Dermis blood vessel endothelial cell (primary cell): Measurements from ENCODE around the gene KLF18. TPM values are rescaled to one million over a fixed set of nuclear protein-coding genes. Genes with fewer than 3 reads are reported as not detected.
A peak's percentile ranks its signal among the peaks of the same experiment; 100 is the strongest.
"Not testable (repeated sequence)": the region's sequence is repeated elsewhere in the genome, so short reads cannot be mapped to it uniquely, and the experiment has no call there.

ENCODE experiments used
- DNase-seq: peaks from one replicate; pipeline ENCODE4 v3.0.0; 2010
- total RNA-seq: library from RNA; depleted of rRNA; stranded (reverse); fragments of >200 nt; gene quantifications from 2 replicates; pipeline ENCODE4 v1.2.3, GENCODE V29; 2014

Gene KLF18
- total RNA-seq, 1 donor from 2014 or later, result not detected

GRCh38 chr1:44119525-44119924 is 21.9 kb downstream of the KLF18 start:
- no peak for DNase-seq

DNA sequence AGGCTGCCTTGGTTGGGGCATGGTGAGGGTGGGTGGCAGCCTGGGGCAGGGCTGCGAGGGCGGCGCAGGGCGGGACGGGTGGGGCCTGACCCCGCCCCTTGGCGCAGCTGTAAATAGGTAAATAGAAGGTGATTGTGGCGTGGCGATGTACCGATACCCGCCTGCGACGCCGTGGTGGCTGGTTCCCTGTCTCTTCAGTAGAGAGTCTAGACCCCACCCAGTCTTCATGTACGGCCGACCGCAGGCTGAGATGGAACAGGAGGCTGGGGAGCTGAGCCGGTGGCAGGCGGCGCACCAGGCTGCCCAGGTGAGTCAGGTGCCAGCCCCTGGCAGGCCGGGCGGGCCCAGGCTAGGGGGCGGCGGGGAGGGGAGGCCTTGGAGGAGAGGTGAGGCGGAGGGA is 22.7 kb downstream of the KLF18 start, which contains the start of gene KLF17:
KLF17 (plus strand) TSS at position 140 of the 400 bp plus-strand sequence; CDS start at position 227, 87 bp downstream.
- DNase-seq, result no peak

DNA sequence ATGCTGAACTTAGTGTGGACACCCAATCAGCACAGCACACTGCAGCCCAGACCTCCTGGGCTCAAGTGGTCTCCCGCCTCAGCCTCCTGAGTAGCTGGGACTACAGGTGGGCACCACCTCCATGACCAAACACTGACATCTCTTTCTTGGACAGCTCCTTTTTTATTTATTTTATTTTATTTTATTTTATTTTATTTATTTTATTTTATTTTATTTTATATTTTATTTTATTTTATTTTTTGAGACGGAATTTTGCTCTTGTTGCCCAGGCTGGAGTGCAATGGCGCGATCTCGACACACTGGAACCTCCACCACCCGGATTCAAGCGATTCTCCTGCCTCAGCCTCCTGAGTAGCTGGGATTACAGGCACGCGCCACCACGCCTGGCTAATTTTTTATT is 24.2 kb downstream of the KLF18 start:
- DNase-seq, result not testable (repeated sequence)

DNA sequence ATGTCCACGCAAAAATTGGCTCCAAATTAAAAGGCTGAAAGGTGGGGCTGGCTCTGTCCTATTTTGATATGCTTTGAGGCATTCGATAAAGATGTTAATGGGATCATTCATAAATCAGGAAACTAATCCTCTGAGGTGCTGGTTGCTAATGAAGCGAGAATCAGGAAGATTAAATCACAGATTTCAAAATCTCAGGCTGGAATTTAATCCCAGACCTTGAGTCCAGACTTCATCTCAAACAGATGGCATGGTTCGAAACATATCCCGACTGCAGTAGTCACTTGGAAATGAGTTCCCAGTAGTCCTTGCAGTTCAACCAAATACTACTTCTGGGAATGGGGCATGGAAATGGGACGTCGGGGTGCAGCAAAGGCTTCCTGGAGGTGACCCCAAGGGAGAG is 27.3 kb downstream of the KLF18 start:
- no peak for DNase-seq

DNA sequence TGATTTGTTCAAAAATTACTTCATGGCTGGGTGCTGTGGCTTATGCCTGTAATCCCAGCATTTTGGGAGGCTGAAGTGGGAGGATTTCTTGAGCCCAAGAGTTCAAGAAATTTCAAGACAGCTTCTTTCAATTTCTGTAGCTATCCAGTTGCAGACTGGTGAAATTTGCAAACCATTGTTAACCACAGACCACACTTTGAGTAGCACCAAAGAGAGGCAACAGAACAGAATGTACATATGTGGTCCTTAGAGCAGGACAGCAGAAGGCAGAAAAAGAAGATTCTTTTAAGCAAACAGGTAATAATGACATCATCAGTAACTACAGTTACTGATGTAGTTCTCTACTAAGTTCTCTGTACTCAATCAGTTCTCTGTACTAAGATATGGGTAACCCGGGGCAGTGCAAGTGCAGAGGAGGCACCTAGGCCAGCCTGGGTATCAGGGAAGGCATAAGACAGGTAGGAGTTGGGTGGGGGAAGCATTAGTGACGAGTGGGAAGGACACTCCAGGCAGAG is 28.3 kb downstream of the KLF18 start:
- DNase-seq, result no peak

DNA sequence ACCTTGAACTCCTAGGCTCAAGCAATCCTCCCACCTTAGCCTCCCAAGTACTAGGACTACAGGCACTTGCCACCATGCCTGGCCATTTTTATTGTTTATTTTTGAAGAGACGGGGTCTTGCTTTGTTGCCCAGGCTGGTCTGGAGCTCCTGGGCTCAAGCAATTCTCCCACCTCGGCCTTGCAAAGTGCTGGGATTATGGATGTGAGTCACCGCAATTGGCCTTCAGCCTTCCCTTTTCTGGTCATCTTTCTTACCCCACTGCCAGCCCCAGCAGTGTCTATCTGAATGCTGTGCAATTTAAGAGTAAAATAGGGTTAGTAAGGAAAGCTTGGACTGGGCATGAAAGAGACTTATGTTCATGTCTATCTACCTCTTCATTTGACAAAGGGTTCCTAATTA is 28.9 kb downstream of the KLF18 start:
- no peak for DNase-seq

DNA sequence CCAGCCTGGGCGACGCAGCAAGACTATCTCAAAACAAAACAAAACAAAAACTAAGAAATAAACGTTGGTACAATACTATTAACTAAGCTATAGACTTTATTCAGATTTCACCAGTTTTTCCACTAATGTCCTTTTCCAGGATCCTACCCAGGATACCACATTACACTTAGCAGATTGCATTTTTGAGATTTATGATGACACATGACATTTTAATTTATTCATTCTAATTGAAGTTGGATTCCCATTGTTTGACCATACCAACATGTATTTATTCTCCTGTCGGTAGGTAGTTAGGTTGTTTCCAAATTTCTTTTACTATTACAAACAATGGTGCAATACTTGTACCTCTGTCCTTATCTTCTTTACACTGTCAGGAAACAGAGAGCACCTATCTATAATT is 29.6 kb downstream of the KLF18 start:
- no peak for DNase-seq

DNA sequence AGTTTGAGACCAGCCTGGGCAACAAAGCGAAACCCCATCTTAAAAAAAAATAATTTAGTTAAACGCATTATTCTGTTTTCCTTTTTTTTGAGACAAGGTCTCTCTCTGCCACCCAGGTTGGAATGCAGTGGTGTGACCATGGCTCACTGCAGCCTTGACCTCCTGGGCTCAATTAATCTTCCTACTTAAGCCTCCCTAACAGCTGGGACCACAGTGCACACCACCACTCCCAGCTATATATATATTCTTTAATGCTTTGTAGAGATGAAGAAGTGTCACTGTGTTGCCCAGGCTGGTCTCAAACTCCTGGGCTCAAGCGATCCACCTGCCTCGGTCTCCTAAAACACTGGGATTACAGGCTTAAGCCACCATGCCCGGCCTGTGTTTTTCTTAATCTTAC is 30.5 kb downstream of the KLF18 start:
- DNase-seq, result no peak

DNA sequence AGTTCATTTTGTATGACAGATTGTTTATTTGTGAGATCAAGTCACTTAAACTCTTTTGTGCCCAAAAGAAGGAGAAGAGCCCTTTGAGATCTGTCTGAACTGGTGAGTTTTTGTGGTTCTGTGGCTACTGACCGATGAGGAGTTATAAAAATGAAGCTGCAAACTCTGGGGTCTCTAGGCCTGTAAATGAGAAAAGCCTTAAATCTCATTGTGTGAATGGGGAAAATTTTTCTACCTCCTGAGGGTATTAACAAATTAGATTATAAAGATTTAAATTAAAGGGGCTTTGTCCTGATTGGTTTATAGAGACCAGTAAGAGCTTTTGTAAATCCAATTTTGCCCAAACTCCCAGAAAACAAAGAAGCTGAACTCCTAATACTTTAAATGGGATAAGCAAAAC is 32.5 kb downstream of the KLF18 start:
- DNase-seq, result no peak

GRCh38 chr1:44108241-44108640 is 33.2 kb downstream of the KLF18 start:
- no peak for DNase-seq

- DNase-seq, result no peak
Measured at GRCh38 chr1:44105810-44106209, 35.6 kb downstream of the KLF18 start.

DNA sequence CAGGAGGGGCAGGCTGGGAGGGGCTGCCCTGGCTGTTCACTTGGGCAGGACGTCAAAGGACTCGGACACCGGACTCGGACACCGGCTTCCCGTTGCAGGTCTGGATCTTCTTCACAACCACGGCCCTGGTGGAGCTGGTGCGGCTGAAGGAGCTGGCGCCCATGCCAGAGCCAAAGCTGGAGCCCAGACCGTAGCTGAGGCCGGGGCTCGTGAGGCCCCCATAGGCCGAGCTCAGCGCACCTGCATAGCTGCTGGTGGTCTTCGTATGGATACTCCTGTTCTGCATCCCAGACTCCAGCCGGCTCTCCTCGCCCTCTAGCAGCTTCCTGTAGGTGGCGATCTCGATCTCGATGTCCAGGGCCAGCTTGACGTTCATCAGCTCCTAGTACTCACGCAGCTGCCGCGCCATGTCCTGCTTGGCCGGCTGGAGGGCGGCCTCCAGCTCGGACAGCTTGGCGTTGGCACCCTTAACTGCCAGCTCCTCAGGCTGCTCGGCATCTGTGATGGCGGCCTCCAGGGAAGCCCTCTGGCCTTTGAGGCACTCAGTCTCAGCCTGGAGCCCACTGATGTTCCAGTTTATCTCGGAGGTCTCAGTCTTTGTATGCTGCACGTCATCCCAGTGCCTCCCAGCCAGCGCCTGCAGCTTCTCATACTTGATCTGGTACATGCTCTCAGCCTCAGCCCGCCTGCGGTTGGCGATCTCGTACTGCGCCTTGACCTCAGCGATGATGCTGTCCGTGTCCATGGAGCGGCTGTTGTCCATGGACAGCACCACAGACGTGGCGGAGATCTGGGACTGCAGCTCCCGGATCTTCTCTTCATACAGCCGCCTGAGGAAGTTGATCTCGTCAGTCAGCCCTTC is 37.9 kb downstream of the KLF18 start:
- DNase-seq, result peak; percentile 53

DNA sequence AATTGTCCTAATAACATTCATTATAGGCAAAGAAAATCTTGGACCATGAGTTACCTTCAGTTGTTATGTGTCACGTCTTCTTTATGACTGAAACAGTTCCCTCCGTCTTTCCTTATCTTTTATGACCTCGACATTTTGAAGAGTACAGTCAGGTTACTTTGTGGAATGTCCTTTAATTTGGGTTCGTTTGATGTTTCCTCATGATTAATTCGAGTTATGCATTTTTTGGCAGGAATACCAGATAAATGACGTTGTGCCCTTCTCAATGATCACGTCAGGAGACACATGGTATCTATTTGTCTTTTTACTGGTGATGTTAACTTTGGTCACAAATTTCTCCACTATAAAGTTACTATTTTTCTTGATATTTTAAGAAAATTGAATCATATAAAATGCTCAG is 40.1 kb downstream of the KLF18 start:
- no peak for DNase-seq

DNA sequence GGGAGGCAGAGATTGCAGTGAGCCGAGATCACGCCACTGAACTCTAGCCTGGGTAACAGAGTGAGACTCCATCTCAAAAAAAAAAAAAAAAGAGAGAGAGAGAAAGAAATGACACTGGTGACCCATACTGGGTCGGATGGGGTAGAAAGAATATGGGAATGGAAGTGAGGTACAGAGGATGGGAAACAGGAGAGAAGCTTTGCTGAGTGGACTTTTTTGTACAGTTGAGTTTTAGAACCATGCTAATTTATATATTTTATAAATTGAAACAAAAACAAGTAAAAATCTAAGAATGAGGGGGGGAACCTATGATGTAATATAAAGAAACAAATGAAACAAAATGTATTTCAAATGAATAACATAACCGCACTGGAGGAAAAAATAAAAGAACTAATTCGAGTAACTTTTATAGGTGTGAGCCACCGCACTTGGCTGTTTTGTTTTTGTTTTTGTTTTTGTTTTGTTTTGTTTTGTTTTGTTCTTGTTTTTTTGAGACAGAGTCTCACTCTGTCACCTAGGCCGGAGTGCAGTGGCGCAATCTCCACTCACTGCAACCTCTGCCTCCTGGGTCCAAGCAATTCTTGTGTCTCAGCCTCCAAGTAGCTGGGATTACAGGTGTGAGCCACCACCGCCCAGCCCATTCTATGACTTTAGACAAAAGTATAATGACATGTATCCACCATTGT is 41.1 kb downstream of the KLF18 start:
- DNase-seq, result no peak

GRCh38 chr1:44094047-44094446 is 47.4 kb downstream of the KLF18 start:
- DNase-seq, result no peak

DNA sequence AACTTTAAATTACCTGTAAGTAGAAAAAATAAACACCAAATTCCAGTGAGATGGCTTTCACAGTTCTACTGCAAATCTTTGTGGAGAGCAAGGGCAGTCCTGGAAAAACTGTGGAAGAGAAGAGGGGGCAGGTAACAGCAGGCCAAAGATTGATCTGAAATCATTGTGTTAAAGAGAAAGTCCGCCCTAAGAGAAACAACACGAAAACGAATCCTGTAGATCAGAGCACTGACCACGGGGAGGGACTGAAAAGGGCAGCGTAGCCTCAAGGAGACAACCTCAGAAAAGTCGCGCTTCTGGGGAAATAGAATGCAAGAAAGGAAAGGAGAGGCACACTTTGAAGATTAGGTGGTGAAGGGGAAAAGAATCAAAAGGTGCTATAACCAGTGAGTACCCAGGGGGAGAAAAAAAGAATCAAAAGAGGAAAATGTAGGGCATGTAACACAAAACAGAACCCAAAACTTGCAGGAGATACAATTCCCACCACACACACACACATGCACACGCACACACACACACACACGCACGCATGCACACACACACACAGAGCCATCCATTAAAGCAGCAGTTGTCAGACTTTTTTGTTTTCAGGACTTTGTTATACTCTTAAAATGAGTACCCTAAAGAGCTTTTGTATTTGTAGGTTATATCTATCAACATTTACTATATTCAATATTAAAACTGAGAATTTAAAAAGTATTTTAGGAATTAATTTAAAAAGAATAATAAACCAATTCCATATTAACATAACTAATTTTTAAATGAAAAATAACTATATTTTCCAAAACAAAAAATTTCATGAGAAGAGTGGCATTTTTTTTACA is 50.8 kb downstream of the KLF18 start:
- no peak for DNase-seq

- peak; percentile 81 for DNase-seq
Measured at GRCh38 chr1:44089371-44090048, 51.9 kb downstream of the KLF18 start.

Other genes with a start within 250 kb of the KLF18 start
- not detected in 2 replicates for gene ARTN, start 207.8 kb downstream of the KLF18 start, total RNA-seq
- gene IPO13, start 194.7 kb downstream of the KLF18 start, total RNA-seq, result 14.8 and 17.3 TPM in 2 replicates
- 24.2 and 24.3 TPM in 2 replicates for gene DPH2, start 171.6 kb downstream of the KLF18 start, total RNA-seq
- gene ATP6V0B, start 166.7 kb downstream of the KLF18 start, total RNA-seq, result 64.6 and 99.2 TPM in 2 replicates
- gene B4GALT2, start 162.4 kb downstream of the KLF18 start, total RNA-seq, result 50.2 and 64.4 TPM in 2 replicates
- 1.7 and 2.2 TPM in 2 replicates for gene CCDC24, start 150.0 kb downstream of the KLF18 start, total RNA-seq
- 0.23 TPM in 1 of 2 replicates, not detected in the other for gene SLC6A9, start 110.2 kb downstream of the KLF18 start, total RNA-seq
- not detected in 2 replicates for gene KLF17, start 22.8 kb downstream of the KLF18 start, total RNA-seq
- gene DMAP1, start 71.8 kb upstream of the KLF18 start, total RNA-seq, result 13.0 and 16.5 TPM in 2 replicates
- gene ERI3, start 213.6 kb upstream of the KLF18 start, total RNA-seq, result 35.1 and 36.6 TPM in 2 replicates